HepG2 (cell line): ENCODE data around the gene KRTAP3-1.

Experiments
- FOXO1 ChIP-seq: sonication (generic); formaldehyde crosslinking; IDR thresholded peaks from 2 replicates; pipeline ENCODE4 v1.4.0; 2020; ENCODE audit warnings: missing genetic modification reagents
- MTA3 ChIP-seq: sonication (generic); formaldehyde crosslinking; IDR thresholded peaks from 2 replicates; pipeline ENCODE4 v1.4.0; 2020; ENCODE audit warnings: missing genetic modification reagents
- PAWR ChIP-seq: sonication (generic); formaldehyde crosslinking; IDR thresholded peaks from 2 replicates; pipeline ENCODE4 v1.4.0; 2020; ENCODE audit warnings: missing genetic modification reagents, mild to moderate bottlenecking, borderline replicate concordance
- ZNF274 ChIP-seq: sonication (generic); formaldehyde crosslinking; IDR thresholded peaks from 2 replicates; pipeline ENCODE4 v1.5.1; 2020; ENCODE audit warnings: mild to moderate bottlenecking, missing genetic modification reagents
- ZNF484 ChIP-seq: sonication (generic); formaldehyde crosslinking; IDR thresholded peaks from 2 replicates; pipeline ENCODE4 v1.5.1; 2020; ENCODE audit warnings: mild to moderate bottlenecking, low read depth, missing genetic modification reagents, borderline replicate concordance
- TF ChIP-seq, protein P1 (sequence below): sonication (generic); formaldehyde crosslinking; IDR thresholded peaks from 2 replicates; pipeline ENCODE4 v1.5.0; 2020; ENCODE audit warnings: mild to moderate bottlenecking, missing genetic modification reagents, moderate library complexity

DNA sequence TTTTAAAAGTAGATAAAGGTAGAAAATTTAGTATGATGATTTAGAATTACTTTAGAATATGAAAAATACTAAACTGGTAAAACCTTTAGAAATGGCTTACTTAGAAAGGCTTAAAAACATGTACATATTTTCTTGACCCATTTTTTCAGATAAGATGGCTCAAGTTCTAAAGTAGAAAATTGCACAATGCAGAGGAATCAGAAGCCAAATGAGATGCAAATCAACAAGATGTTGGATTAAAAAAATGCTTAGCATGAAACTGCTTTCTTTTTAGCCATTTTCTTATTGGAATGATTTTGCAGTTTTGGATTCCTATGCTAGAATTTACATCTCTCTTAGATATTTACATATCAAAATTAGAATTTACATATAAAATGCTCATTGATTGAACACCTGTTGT is 1.5 kb upstream of the KRTAP3-1 start:
- TF ChIP-seq MTA3 (no peak), ZNF484 (CRISPR knock-in tag) (no peak), ZNF274 (CRISPR knock-in tag) (no peak), FOXO1 (CRISPR knock-in tag) (no peak), PAWR (CRISPR knock-in tag) (no peak)
- TF ChIP-seq, protein P1, sequence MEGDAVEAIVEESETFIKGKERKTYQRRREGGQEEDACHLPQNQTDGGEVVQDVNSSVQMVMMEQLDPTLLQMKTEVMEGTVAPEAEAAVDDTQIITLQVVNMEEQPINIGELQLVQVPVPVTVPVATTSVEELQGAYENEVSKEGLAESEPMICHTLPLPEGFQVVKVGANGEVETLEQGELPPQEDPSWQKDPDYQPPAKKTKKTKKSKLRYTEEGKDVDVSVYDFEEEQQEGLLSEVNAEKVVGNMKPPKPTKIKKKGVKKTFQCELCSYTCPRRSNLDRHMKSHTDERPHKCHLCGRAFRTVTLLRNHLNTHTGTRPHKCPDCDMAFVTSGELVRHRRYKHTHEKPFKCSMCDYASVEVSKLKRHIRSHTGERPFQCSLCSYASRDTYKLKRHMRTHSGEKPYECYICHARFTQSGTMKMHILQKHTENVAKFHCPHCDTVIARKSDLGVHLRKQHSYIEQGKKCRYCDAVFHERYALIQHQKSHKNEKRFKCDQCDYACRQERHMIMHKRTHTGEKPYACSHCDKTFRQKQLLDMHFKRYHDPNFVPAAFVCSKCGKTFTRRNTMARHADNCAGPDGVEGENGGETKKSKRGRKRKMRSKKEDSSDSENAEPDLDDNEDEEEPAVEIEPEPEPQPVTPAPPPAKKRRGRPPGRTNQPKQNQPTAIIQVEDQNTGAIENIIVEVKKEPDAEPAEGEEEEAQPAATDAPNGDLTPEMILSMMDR (CRISPR knock-in tag), result no peak
